Gastroesophageal sphincter (tissue), 3 donors: ENCODE results near the gene IRF1.
"Not testable (repeated sequence)": the region's sequence is repeated elsewhere in the genome, so short reads cannot be mapped to it uniquely, and the experiment has no call there.

Experiments used
- CTCF ChIP-seq, 4 experiments: fragments of 200-600 bp in 2 of 4; fragments of 450-650 bp in 2 of 4; sonication (generic) in 1 of 4; IDR thresholded peaks; one replicate each; pipeline ENCODE4 v1.5.1; 2017 to 2019; ENCODE audit warnings: antibody characterized with exemption in 4 of 4, mild to moderate bottlenecking in 2 of 4, moderate library complexity in 2 of 4
- EP300 ChIP-seq: sonication (generic); formaldehyde crosslinking; IDR thresholded peaks from one replicate; pipeline ENCODE4 v1.6.1; 2017; ENCODE audit warnings: antibody characterized with exemption, mild to moderate bottlenecking
- POLR2A ChIP-seq, 2 donors: fragments of 450-650 bp; IDR thresholded peaks; one replicate each; pipeline ENCODE4 v1.6.1; 2017; ENCODE audit warnings: antibody characterized with exemption in 2 of 2, mild to moderate bottlenecking in 2 of 2, moderate library complexity in 1 of 2
- POLR2AphosphoS5 ChIP-seq: sonication (generic); formaldehyde crosslinking; IDR thresholded peaks from one replicate; pipeline ENCODE4 v1.6.1; 2017; ENCODE audit warnings: antibody characterized with exemption

- TF ChIP-seq CTCF (IDR thresholded peaks at IDR 0.05); POLR2A (IDR thresholded peaks at IDR 0.05); EP300; POLR2AphosphoS5: not testable (repeated sequence)
These were observed 31.5 kb upstream of the IRF1 start for GRCh38 chr5:132522067-132522466.
